HepG2 (cell line): Measurements from ENCODE around the gene KLF7. TPM values are rescaled to one million over a fixed set of nuclear protein-coding genes. Genes with fewer than 3 reads are reported as not detected.

Source experiments
- ATAC-seq: fragments of 200-7000 bp; cut with Tn5 transposase; 3 replicates; pipeline ENCODE4 v1.9.1; 2020; ENCODE audit warnings: mild to moderate bottlenecking, moderate library complexity
- BruUV-seq: library from RNA; stranded (reverse); fragments of 400-500 nt; replicated peaks from 2 replicates; lab custom pipeline; 2021; lab: Mats Ljungman, UMichigan
- CTCF ChIA-PET: fragments of 300-600 bp; formaldehyde crosslinking; extraction: SDS; loops from one replicate; lab custom pipeline; 2021; ENCODE audit warnings: low total read pairs, inconsistent platforms, low intra/inter-chr PET ratio; lab: Yijun Ruan, JAX
- POLR2A ChIA-PET: fragments of 350-600 bp; sonication (Branson Sonifier 250); formaldehyde crosslinking; loops from one replicate; lab custom pipeline; 2020; ENCODE audit warnings: antibody characterized with exemption, inconsistent platforms; lab: Yijun Ruan, JAX
- DNase-seq: peaks from one replicate; pipeline ENCODE4 v3.0.0-alpha.2; 2015; ENCODE audit warnings: low spot score
- FAIRE-seq: peaks from 3 replicates; lab custom pipeline; 2011; peaks lifted over from hg19 to GRCh38; lab: Jason Lieb, UNC
- H2AFZ ChIP-seq: one replicate; pipeline ENCODE4 v1.6.1; 2011; ENCODE audit warnings: low read length, inconsistent platforms
- H3K27ac ChIP-seq: fragments of 300-600 bp; 3 replicates; pipeline ENCODE4 v1.8.0; 2011; ENCODE audit warnings: mixed run types, mild to moderate bottlenecking, mixed read lengths, low read length, inconsistent platforms; ENCODE audit not compliant: insufficient read depth; ENCODE audit errors: extremely low read length
- H3K27me3 ChIP-seq, 2 experiments: fragments of 200-600 bp in 1 of 2; 2 replicates in 1 of 2; 3 replicates in 1 of 2; pipeline versions ENCODE4 v1.6.0 to v1.8.0; 2011; ENCODE audit warnings: low read length in 2 of 2, mild to moderate bottlenecking in 2 of 2, moderate library complexity in 2 of 2, inconsistent platforms in 1 of 2; ENCODE audit not compliant: insufficient read depth in 2 of 2, control insufficient read depth in 1 of 2
- H3K36me3 ChIP-seq, 2 experiments: fragments of 200-600 bp in 1 of 2; replicated peaks in 1 of 2; 2 replicates in 1 of 2; 3 replicates in 1 of 2; pipeline versions ENCODE4 v1.5.1 to v1.8.0; 2011; ENCODE audit warnings: low read length in 2 of 2, inconsistent platforms in 1 of 2; ENCODE audit not compliant: insufficient read depth in 2 of 2, control insufficient read depth in 1 of 2
- H3K4me1 ChIP-seq: 2 replicates; pipeline ENCODE4 v1.5.1; 2012; ENCODE audit warnings: low read length, inconsistent platforms; ENCODE audit not compliant: insufficient read depth
- H3K4me2 ChIP-seq: 2 replicates; pipeline ENCODE4 v1.6.0; 2011; ENCODE audit warnings: low read depth, low read length, inconsistent platforms
- H3K4me3 ChIP-seq, 3 experiments: fragments of 200-600 bp in 1 of 3; sonication (generic), shearing (Covaris generic) in 1 of 3; replicated peaks in 1 of 3; 2 replicates each; pipeline ENCODE4 v1.5.1; 2011 to 2016; ENCODE audit warnings: low read length in 3 of 3, inconsistent platforms in 2 of 3, low read depth in 2 of 3, mild to moderate bottlenecking in 2 of 3, control low read depth in 1 of 3, mixed read lengths in 1 of 3; ENCODE audit not compliant: insufficient read depth in 1 of 3
- H3K79me2 ChIP-seq: one replicate; pipeline ENCODE4 v1.6.1; 2011; ENCODE audit warnings: low read length, inconsistent platforms; ENCODE audit not compliant: insufficient read depth
- H3K9ac ChIP-seq: 2 replicates; pipeline ENCODE4 v1.6.0; 2011; ENCODE audit warnings: mild to moderate bottlenecking, low read depth, low read length, inconsistent platforms; ENCODE audit not compliant: insufficient read depth
- H3K9me3 ChIP-seq: 2 replicates; pipeline ENCODE4 v1.5.1; 2012; ENCODE audit warnings: mild to moderate bottlenecking, low read length
- H4K20me1 ChIP-seq: 2 replicates; pipeline ENCODE4 v1.6.0; 2011; ENCODE audit warnings: inconsistent platforms, mild to moderate bottlenecking, low read length, moderate library complexity; ENCODE audit not compliant: insufficient read depth
- FOXO1 ChIP-seq: sonication (generic); formaldehyde crosslinking; IDR thresholded peaks from 2 replicates; pipeline ENCODE4 v1.4.0; 2020; ENCODE audit warnings: missing genetic modification reagents
- MIER2 ChIP-seq: IDR thresholded peaks from 2 replicates; pipeline ENCODE4 v1.6.1; 2016; ENCODE audit warnings: missing biosample characterization, missing genetic modification reagents
- MXI1 ChIP-seq: IDR thresholded peaks from 3 replicates; pipeline ENCODE4 v1.6.1; 2012; ENCODE audit warnings: low read depth, low read length, inconsistent platforms, borderline replicate concordance
- SMAD3 ChIP-seq: sonication (generic); formaldehyde crosslinking; IDR thresholded peaks from 2 replicates; pipeline ENCODE4 v1.4.0; 2020; ENCODE audit warnings: missing genetic modification reagents
- SOX5 ChIP-seq: IDR thresholded peaks from 2 replicates; pipeline ENCODE4 v1.6.1; 2016; ENCODE audit warnings: borderline replicate concordance
- SRY ChIP-seq: sonication (generic); formaldehyde crosslinking; IDR thresholded peaks from 2 replicates; pipeline ENCODE4 v1.8.0; 2022; ENCODE audit warnings: mild to moderate bottlenecking, missing genetic modification reagents
- ZNF124 ChIP-seq: sonication (generic); formaldehyde crosslinking; IDR thresholded peaks from 2 replicates; pipeline ENCODE4 v1.4.0; 2020; ENCODE audit warnings: missing genetic modification reagents
- WGBS: methylation state at CpG from one replicate; pipeline ENCODE4 v1.1.6; 2017; ENCODE audit warnings: low lambda C conversion rate; 5-methylcytosine and 5-hydroxymethylcytosine counted together
- in situ Hi-C: cut with HindIII; loops from 2 replicates; pipeline ENCODE4 v1.10.0; 2017; ENCODE audit warnings: low pct_unique_long_range_greater_than_20kb; ENCODE audit not compliant: extremely low pct_ligation_motif_present
- intact Hi-C: fragments of 100-400 bp; cut with micrococcal nuclease; formaldehyde crosslinking; loops from one replicate; pipeline ENCODE4 v1.10.0; 2022; ENCODE audit not compliant: unreplicated experiment
- polyA plus RNA-seq, 8 experiments: library from polyadenylated mRNA; depleted of rRNA in 3 of 8; stranded (reverse) in 7 of 8; unstranded in 1 of 8; fragments of >200 nt; fragmentation: Illumina TruSeq in 4 of 8; extraction: Trizol in 4 of 8; gene quantifications; 2 replicates each; pipeline versions ENCODE4 v1.2.1 to v1.2.3, GENCODE V29; 2011 to 2016; ENCODE audit warnings: low read depth in 4 of 8, missing spikeins in 1 of 8, mixed read lengths in 1 of 8; ENCODE audit not compliant: insufficient read depth in 1 of 8
- total RNA-seq, 5 experiments: library from RNA; depleted of rRNA; stranded (reverse); fragments of >200 nt; fragmentation: Illumina TruSeq; extraction: Trizol; gene quantifications; 2 replicates each; pipeline ENCODE4 v1.2.3, GENCODE V29; 2016; ENCODE audit warnings: low read depth in 1 of 5
- TF ChIP-seq, protein P1 (sequence below): sonication (generic); formaldehyde crosslinking; IDR thresholded peaks from 2 replicates; pipeline ENCODE4 v1.8.0; 2022; ENCODE audit warnings: low read depth, missing genetic modification reagents
- TF ChIP-seq, protein P2 (sequence below): sonication (generic); formaldehyde crosslinking; IDR thresholded peaks from 2 replicates; pipeline ENCODE4 v1.5.0; 2020; ENCODE audit warnings: mild to moderate bottlenecking, missing genetic modification reagents

Gene KLF7
- total and polyA plus RNA-seq, 2 of the 13 experiments (the other 11 are each of a cell fraction or from before 2014, with no cell fraction given), result 2.6 to 5.4 TPM

- TF ChIP-seq, protein P1, sequence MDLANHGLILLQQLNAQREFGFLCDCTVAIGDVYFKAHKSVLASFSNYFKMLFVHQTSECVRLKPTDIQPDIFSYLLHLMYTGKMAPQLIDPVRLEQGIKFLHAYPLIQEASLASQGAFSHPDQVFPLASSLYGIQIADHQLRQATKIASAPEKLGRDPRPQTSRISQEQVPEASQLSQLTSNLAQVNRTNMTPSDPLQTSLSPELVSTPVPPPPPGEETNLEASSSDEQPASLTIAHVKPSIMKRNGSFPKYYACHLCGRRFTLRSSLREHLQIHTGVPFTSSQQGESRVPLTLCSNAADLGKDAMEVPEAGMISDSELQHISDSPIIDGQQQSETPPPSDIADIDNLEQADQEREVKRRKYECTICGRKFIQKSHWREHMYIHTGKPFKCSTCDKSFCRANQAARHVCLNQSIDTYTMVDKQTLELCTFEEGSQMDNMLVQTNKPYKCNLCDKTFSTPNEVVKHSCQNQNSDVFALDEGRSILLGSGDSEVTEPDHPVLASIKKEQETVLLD (CRISPR knock-in tag), result no peak
Measured at GRCh38 chr2:207085110-207085509, 80.6 kb downstream of the KLF7 start (continued).

DNA sequence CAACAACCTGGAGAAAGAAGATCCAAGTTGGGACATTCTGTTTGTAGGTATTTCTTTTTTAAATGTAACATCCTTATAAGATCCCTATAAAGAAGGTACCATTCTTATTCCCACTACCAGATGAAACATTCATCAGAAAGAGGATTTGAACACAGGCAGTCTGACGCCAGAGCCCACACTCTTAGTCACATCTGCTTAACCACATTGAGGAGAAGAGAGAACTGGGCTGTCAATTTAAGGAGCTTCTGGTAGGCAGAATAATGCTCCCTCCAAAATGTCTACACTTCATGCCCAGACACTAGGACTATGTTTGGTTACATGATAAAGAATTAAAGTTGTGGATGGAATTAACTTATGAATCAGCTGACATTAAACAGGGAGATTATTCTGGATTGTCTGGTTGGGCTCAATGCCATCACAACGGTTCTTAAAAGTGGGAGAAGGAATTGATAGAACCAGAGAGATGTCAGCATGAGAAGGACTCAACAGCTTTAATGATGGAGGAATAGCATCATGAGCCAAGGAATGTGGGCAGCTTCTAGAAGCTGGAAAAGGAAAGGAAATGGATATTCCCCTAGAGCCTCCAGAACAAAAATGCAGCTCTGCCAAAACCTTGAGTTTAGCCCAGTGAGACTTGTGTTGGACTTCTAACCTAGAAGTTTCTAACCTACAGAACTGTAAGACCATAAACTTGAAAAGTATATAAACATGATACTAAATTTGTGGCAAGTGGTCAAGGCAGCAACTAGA is 82.2 kb downstream of the KLF7 start:
- Histone ChIP-seq H3K4me1 (peaks cover 13% of the 10 kb centered on the region), H4K20me1 (no peaks in the 10 kb centered on the region), H3K79me2 (no peaks in the 10 kb centered on the region), H3K9me3 (no peaks in the 10 kb centered on the region), H3K4me2 (no peak overlapping the region), H2AFZ (no peak overlapping the region), H3K36me3 (peaks cover 0 to 14% of the 10 kb centered on the region in 2 experiments; a peak in 2 of 5 replicates), H3K9ac (no peak overlapping the region), H3K4me3 (no peak overlapping the region), H3K27me3 (no peaks in the 10 kb centered on the region), H3K27ac (no peak overlapping the region)
- in situ Hi-C loops, result no loop called here
- TF ChIP-seq MXI1 (no peak), SRY (CRISPR knock-in tag) (no peak), SMAD3 (CRISPR knock-in tag) (no peak), MIER2 (CRISPR knock-in tag) (no peak), ZNF124 (CRISPR knock-in tag) (no peak), SOX5 (no peak), FOXO1 (no peak)
- TF ChIP-seq, protein P2, sequence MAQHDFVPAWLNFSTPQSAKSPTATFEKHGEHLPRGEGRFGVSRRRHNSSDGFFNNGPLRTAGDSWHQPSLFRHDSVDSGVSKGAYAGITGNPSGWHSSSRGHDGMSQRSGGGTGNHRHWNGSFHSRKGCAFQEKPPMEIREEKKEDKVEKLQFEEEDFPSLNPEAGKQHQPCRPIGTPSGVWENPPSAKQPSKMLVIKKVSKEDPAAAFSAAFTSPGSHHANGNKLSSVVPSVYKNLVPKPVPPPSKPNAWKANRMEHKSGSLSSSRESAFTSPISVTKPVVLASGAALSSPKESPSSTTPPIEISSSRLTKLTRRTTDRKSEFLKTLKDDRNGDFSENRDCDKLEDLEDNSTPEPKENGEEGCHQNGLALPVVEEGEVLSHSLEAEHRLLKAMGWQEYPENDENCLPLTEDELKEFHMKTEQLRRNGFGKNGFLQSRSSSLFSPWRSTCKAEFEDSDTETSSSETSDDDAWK, result no peak
- FAIRE-seq (no peak), ATAC-seq (no peak), DNase-seq (no peak)
- WGBS, result 89% methylated on average over 2 of the region's 2 CpGs
- intact Hi-C loops, result loop anchor here (2.0 kb wide), 1 partner anchor 81 kb away; the partner anchor contains the start of gene KLF7
- CTCF ChIA-PET, result no interaction called here
- POLR2A ChIA-PET, result no interaction called here
- BruUV-seq, result no TSS peak
